Measurements from ENCODE around the gene LNPEP. TPM values are rescaled to one million over a fixed set of nuclear protein-coding genes. Genes with fewer than 3 reads are reported as not detected.

The LNPEP gene
- total RNA-seq, 5 donors from 2014 or later (not counting 1 experiment from before 2014, with no cell fraction given), result 82.3 to 102 (median 86.3) TPM

GRCh38 chr5:97073420-97073819, 137.5 kb downstream of the LNPEP start:
- WGBS (ENCODE audit: insufficient coverage), result 100% methylated on average over 2 of the region's 3 CpGs

GRCh38 chr5:97074859-97075489, 139.1 kb downstream of the LNPEP start:
- Histone ChIP-seq H3K36me3 (ENCODE audit: control insufficient read depth in 2 of 2, extremely low read depth in 1 of 2, insufficient read depth in 1 of 2, low read length in 1 of 2) (no peaks in the 10 kb centered on the region), H3K4me1 (ENCODE audit: control insufficient read depth in 1 of 2, extremely low read depth in 1 of 2, insufficient read depth in 2 of 2, low read length in 2 of 2) (no peaks in the 10 kb centered on the region), H3K4me3 (ENCODE audit: control insufficient read depth in 1 of 2, extremely low read depth in 1 of 2, low read length in 1 of 2) (no peak overlapping the region), H3K9me3 (no peaks in the 10 kb centered on the region), H3K27me3 (replicated peaks in 1 of 2; ENCODE audit: control insufficient read depth in 2 of 2, extremely low read depth in 1 of 2, insufficient read depth in 2 of 2, low read length in 1 of 2) (peaks cover 0 to 6% of the 10 kb centered on the region in 2 experiments), H3K27ac (ENCODE audit: low read length) (no peak overlapping the region)
- H3K27ac Mint-ChIP-seq, result no peak overlapping the region
- peaks cover 0 to 5% of the 10 kb centered on the region in 2 donors for H3K27me3 Mint-ChIP-seq
- peaks cover 0 to 7% (median 4%) of the 10 kb centered on the region in 3 donors for H3K4me1 Mint-ChIP-seq
- POLR2A ChIA-PET, result no interaction called here
- H3K36me3 Mint-ChIP-seq, result peaks cover 3% of the 10 kb centered on the region
- no peak overlapping the region for H3K4me3 Mint-ChIP-seq
- 57% methylated on average over 1 of the region's 4 CpGs for WGBS (ENCODE audit: insufficient coverage)
- H3K9me3 Mint-ChIP-seq, result no peaks in the 10 kb centered on the region
- CTCF ChIA-PET, result interaction anchor here in 1 of 2 donors (0.5 kb wide), 1 partner anchor 1621 kb away, joined by 3 read pairs; no protein-coding TSS in a partner anchor
- ATAC-seq (replicated peaks in 1 of 4) (no peak), DNase-seq (no peak)

More at GRCh38 chr5:97073420-97073819, 137.5 kb downstream of the LNPEP start:
- H3K9me3 Mint-ChIP-seq, result no peaks in the 10 kb centered on the region
- DNase-seq (no peak), ATAC-seq (replicated peaks in 1 of 4) (no peak)
- Histone ChIP-seq H3K36me3 (ENCODE audit: control insufficient read depth in 2 of 2, extremely low read depth in 1 of 2, insufficient read depth in 1 of 2, low read length in 1 of 2) (no peaks in the 10 kb centered on the region), H3K27ac (ENCODE audit: low read length) (no peak overlapping the region), H3K27me3 (replicated peaks in 1 of 2; ENCODE audit: control insufficient read depth in 2 of 2, extremely low read depth in 1 of 2, insufficient read depth in 2 of 2, low read length in 1 of 2) (peaks cover 0 to 6% of the 10 kb centered on the region in 2 experiments), H3K4me3 (ENCODE audit: control insufficient read depth in 1 of 2, extremely low read depth in 1 of 2, low read length in 1 of 2) (no peak overlapping the region), H3K9me3 (no peaks in the 10 kb centered on the region), H3K4me1 (ENCODE audit: control insufficient read depth in 1 of 2, extremely low read depth in 1 of 2, insufficient read depth in 2 of 2, low read length in 2 of 2) (no peaks in the 10 kb centered on the region)
- peak overlapping the region in 1 of 3 donors; percentile 22 for H3K4me3 Mint-ChIP-seq
- ChIA-PET CTCF (no interaction called here), POLR2A (no interaction called here)
- H3K27me3 Mint-ChIP-seq, result peaks cover 0 to 5% of the 10 kb centered on the region in 2 donors
- H3K36me3 Mint-ChIP-seq, result peaks cover 3% of the 10 kb centered on the region
- no peak overlapping the region for H3K27ac Mint-ChIP-seq
- peaks cover 3 to 4% (median 3%) of the 10 kb centered on the region in 3 donors for H3K4me1 Mint-ChIP-seq

DNA sequence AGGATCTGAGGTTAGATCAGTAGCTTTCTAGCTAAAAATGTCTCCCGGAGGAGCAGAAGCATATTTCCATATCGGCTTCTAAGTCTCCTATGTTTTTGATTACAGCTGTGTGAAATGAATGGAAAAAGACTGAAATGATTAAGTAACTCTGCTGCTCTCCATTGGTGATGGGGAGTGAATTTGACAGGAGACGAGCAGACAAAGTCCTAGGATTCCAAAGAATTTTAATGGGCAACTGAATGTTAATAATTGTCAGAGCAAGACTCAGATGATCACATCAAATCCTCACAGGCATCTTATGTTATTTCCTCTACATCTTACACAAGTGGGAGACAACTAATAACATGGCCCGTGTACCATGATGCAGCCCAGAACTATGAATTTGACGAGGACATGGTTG, 139.8 kb downstream of the LNPEP start:
- Mint-ChIP-seq H3K4me3 (no peak overlapping the region), H3K27ac (no peak overlapping the region), H3K27me3 (peaks cover 0 to 3% of the 10 kb centered on the region in 2 donors), H3K9me3 (no peaks in the 10 kb centered on the region), H3K36me3 (peaks cover 3% of the 10 kb centered on the region), H3K4me1 (peaks cover 0 to 7% (median 4%) of the 10 kb centered on the region in 3 donors)
- CTCF ChIA-PET, result interaction anchor here in 1 of 2 donors (0.5 kb wide), 2 partner anchors 581 to 1620 kb away, joined by 3 read pairs; no protein-coding TSS in a partner anchor
- Histone ChIP-seq H3K4me1 (ENCODE audit: control insufficient read depth in 1 of 2, extremely low read depth in 1 of 2, insufficient read depth in 2 of 2, low read length in 2 of 2) (no peaks in the 10 kb centered on the region), H3K9me3 (no peaks in the 10 kb centered on the region), H3K27ac (ENCODE audit: low read length) (no peak overlapping the region), H3K27me3 (replicated peaks in 1 of 2; ENCODE audit: control insufficient read depth in 2 of 2, extremely low read depth in 1 of 2, insufficient read depth in 2 of 2, low read length in 1 of 2) (peaks cover 0 to 6% of the 10 kb centered on the region in 2 experiments), H3K4me3 (ENCODE audit: control insufficient read depth in 1 of 2, extremely low read depth in 1 of 2, low read length in 1 of 2) (no peak overlapping the region), H3K36me3 (ENCODE audit: control insufficient read depth in 2 of 2, extremely low read depth in 1 of 2, insufficient read depth in 1 of 2, low read length in 1 of 2) (no peaks in the 10 kb centered on the region)
- no peak for DNase-seq
- no CpG with 5 or more reads among the region's 5 CpGs for WGBS (ENCODE audit: insufficient coverage)
- POLR2A ChIA-PET, result no interaction called here
- ATAC-seq (replicated peaks in 1 of 4), result no peak

DNA sequence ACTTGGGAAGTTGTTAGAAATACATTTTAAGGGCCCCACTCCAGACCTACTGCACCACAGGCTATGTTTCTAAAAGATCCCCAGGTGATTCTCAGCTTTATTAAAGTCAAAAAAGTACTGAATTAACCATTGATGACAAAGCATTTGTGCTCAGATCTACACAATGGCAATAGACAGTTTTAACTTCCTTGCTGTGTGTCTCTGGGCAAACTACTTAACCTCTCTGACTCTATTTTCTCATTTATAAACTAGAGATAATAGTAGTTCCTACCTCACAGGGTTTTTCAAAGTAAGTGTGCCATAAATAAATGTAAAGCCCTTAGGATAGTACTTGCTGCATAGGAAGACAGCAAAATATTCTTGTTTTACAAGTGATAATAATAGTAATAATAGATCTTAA, 140.2 kb downstream of the LNPEP start:
- Mint-ChIP-seq H3K36me3 (peaks cover 3% of the 10 kb centered on the region), H3K27ac (no peak overlapping the region), H3K27me3 (peaks cover 0 to 3% of the 10 kb centered on the region in 2 donors), H3K4me3 (no peak overlapping the region), H3K4me1 (peaks cover 0 to 10% (median 4%) of the 10 kb centered on the region in 3 donors), H3K9me3 (no peaks in the 10 kb centered on the region)
- no peaks in the 10 kb centered on the region for H3K4me1 ChIP-seq (ENCODE audit: control insufficient read depth in 1 of 2, extremely low read depth in 1 of 2, insufficient read depth in 2 of 2, low read length in 2 of 2)
- H3K36me3 ChIP-seq (ENCODE audit: control insufficient read depth in 2 of 2, extremely low read depth in 1 of 2, insufficient read depth in 1 of 2, low read length in 1 of 2), result no peaks in the 10 kb centered on the region
- ChIA-PET POLR2A (no interaction called here), CTCF (interaction anchor here in 1 of 2 donors (0.5 kb wide), 1 partner anchor 581 kb away, joined by 3 read pairs; no protein-coding TSS in a partner anchor)
- H3K9me3 ChIP-seq, result no peaks in the 10 kb centered on the region
- no peak for DNase-seq
- peaks cover 0 to 6% of the 10 kb centered on the region in 2 experiments for H3K27me3 ChIP-seq (replicated peaks in 1 of 2; ENCODE audit: control insufficient read depth in 2 of 2, extremely low read depth in 1 of 2, insufficient read depth in 2 of 2, low read length in 1 of 2)
- ATAC-seq (replicated peaks in 1 of 4), result no peak
- no peak overlapping the region for H3K27ac ChIP-seq (ENCODE audit: low read length)
- H3K4me3 ChIP-seq (ENCODE audit: control insufficient read depth in 1 of 2, extremely low read depth in 1 of 2, low read length in 1 of 2), result no peak overlapping the region

- H3K4me1 Mint-ChIP-seq, result peaks cover 6 to 16% (median 10%) of the 10 kb centered on the region in 3 donors
- ATAC-seq (replicated peaks in 1 of 4), result no peak
- DNase-seq, result no peak
- peaks cover 0 to 3% of the 10 kb centered on the region in 2 donors for H3K27me3 Mint-ChIP-seq
- 92% methylated on average over 2 of the region's 4 CpGs for WGBS (ENCODE audit: insufficient coverage)
- Histone ChIP-seq H3K4me3 (ENCODE audit: control insufficient read depth in 1 of 2, extremely low read depth in 1 of 2, low read length in 1 of 2) (no peak overlapping the region), H3K36me3 (ENCODE audit: control insufficient read depth in 2 of 2, extremely low read depth in 1 of 2, insufficient read depth in 1 of 2, low read length in 1 of 2) (no peaks in the 10 kb centered on the region), H3K27me3 (replicated peaks in 1 of 2; ENCODE audit: control insufficient read depth in 2 of 2, extremely low read depth in 1 of 2, insufficient read depth in 2 of 2, low read length in 1 of 2) (peaks cover 0 to 6% of the 10 kb centered on the region in 2 experiments), H3K27ac (ENCODE audit: low read length) (no peak overlapping the region), H3K9me3 (no peaks in the 10 kb centered on the region), H3K4me1 (ENCODE audit: control insufficient read depth in 1 of 2, extremely low read depth in 1 of 2, insufficient read depth in 2 of 2, low read length in 2 of 2) (peaks cover 0 to 2% of the 10 kb centered on the region in 2 experiments)
- H3K9me3 Mint-ChIP-seq, result no peaks in the 10 kb centered on the region
- ChIA-PET CTCF (no interaction called here), POLR2A (no interaction called here)
- peaks cover 3% of the 10 kb centered on the region for H3K36me3 Mint-ChIP-seq
- H3K4me3 Mint-ChIP-seq, result no peak overlapping the region
- H3K27ac Mint-ChIP-seq, result no peak overlapping the region
Observed at GRCh38 chr5:97077246-97077645, 141.4 kb downstream of the LNPEP start.

- H3K4me3 Mint-ChIP-seq, result no peak overlapping the region
- ATAC-seq (replicated peaks in 1 of 4), result no peak
- POLR2A ChIA-PET, result no interaction called here
Observed at GRCh38 chr5:97078958-97079743, 143.3 kb downstream of the LNPEP start.

More at GRCh38 chr5:97078958-97079743, 143.3 kb downstream of the LNPEP start:
- 95% methylated on average over 3 of the region's 4 CpGs for WGBS (ENCODE audit: insufficient coverage)
- CTCF ChIA-PET, result interaction anchor here in 1 of 2 donors (0.6 kb wide), 1 partner anchor 351 kb away, joined by 3 read pairs; no protein-coding TSS in a partner anchor
- no peaks in the 10 kb centered on the region for H3K9me3 ChIP-seq
- no peaks in the 10 kb centered on the region for H3K27me3 Mint-ChIP-seq
- H3K27ac Mint-ChIP-seq, result no peak overlapping the region
- no peaks in the 10 kb centered on the region for H3K9me3 Mint-ChIP-seq
- no peak for DNase-seq
- peaks cover 9 to 17% (median 11%) of the 10 kb centered on the region in 3 donors for H3K4me1 Mint-ChIP-seq
- no peaks in the 10 kb centered on the region for H3K36me3 Mint-ChIP-seq
- no peak overlapping the region for H3K27ac ChIP-seq (ENCODE audit: low read length)
- no peaks in the 10 kb centered on the region for H3K36me3 ChIP-seq (ENCODE audit: control insufficient read depth in 2 of 2, extremely low read depth in 1 of 2, insufficient read depth in 1 of 2, low read length in 1 of 2)
- no peak overlapping the region for H3K4me3 ChIP-seq (ENCODE audit: control insufficient read depth in 1 of 2, extremely low read depth in 1 of 2, low read length in 1 of 2)
- no peaks in the 10 kb centered on the region for H3K27me3 ChIP-seq (replicated peaks in 1 of 2; ENCODE audit: control insufficient read depth in 2 of 2, extremely low read depth in 1 of 2, insufficient read depth in 2 of 2, low read length in 1 of 2)
- peaks cover 0 to 2% of the 10 kb centered on the region in 2 experiments for H3K4me1 ChIP-seq (ENCODE audit: control insufficient read depth in 1 of 2, extremely low read depth in 1 of 2, insufficient read depth in 2 of 2, low read length in 2 of 2)

All from T-cell (primary cell).